K562 (cell line): Measurements from ENCODE around the gene PTPN20. TPM values are rescaled to one million over a fixed set of nuclear protein-coding genes. Genes with fewer than 3 reads are reported as not detected.

Experiments used
- ATAC-seq: fragments of 200-7000 bp; cut with Tn5 transposase; 3 replicates; pipeline ENCODE4 v1.9.1; 2020; ENCODE audit warnings: moderate library complexity
- BruUV-seq: library from RNA; stranded (reverse); fragments of 400-500 nt; replicated peaks from 2 replicates; lab custom pipeline; 2021; lab: Mats Ljungman, UMichigan
- CTCF ChIA-PET: fragments of 300-600 bp; formaldehyde crosslinking; extraction: SDS; loops from one replicate; lab custom pipeline; 2021; ENCODE audit warnings: low intra/inter-chr PET ratio; lab: Yijun Ruan, JAX
- POLR2A ChIA-PET: fragments of 300-600, 350-650 bp; sonication (Branson Sonifier 250); formaldehyde crosslinking; extraction: SDS; loops from one replicate; lab custom pipeline; 2021; ENCODE audit warnings: antibody characterized with exemption, inconsistent platforms; lab: Yijun Ruan, JAX
- DNase-seq, 4 experiments: peaks; one replicate each; pipeline versions ENCODE4 v3.0.0 to v3.0.0-alpha.2; 2011 to 2018; ENCODE audit warnings: low spot score in 3 of 4, mixed read lengths in 3 of 4; ENCODE audit errors: extremely low read depth in 1 of 4
- FAIRE-seq: peaks from 2 replicates; lab custom pipeline; 2011; peaks lifted over from hg19 to GRCh38; lab: Jason Lieb, UNC
- H2AFZ ChIP-seq: 2 replicates; pipeline ENCODE4 v1.6.0; 2011; ENCODE audit warnings: low read depth, low read length, control low read depth, inconsistent platforms
- H3K27ac ChIP-seq: fragments of 200-600 bp; 3 replicates; pipeline ENCODE4 v1.8.0; 2011; ENCODE audit warnings: low read depth, mild to moderate bottlenecking, control low read depth, inconsistent platforms, low read length, moderate library complexity, mixed read lengths; ENCODE audit errors: extremely low read depth
- H3K27me3 ChIP-seq, 2 experiments: fragments of 300-600 bp in 1 of 2; 2 replicates in 1 of 2; 3 replicates in 1 of 2; pipeline versions ENCODE4 v1.6.0 to v1.8.0; 2011; ENCODE audit warnings: inconsistent platforms in 2 of 2, low read length in 2 of 2, mild to moderate bottlenecking in 1 of 2, mixed read lengths in 1 of 2, moderate library complexity in 1 of 2; ENCODE audit not compliant: control insufficient read depth in 2 of 2, insufficient read depth in 2 of 2
- H3K36me3 ChIP-seq: fragments of 300-600 bp; 3 replicates; pipeline ENCODE4 v1.8.0; 2011; ENCODE audit warnings: mild to moderate bottlenecking, low read length, inconsistent platforms; ENCODE audit not compliant: control insufficient read depth, insufficient read depth
- H3K4me1 ChIP-seq, 2 experiments: fragments of 200-600 bp in 1 of 2; replicated peaks in 1 of 2; 2 replicates in 1 of 2; 3 replicates in 1 of 2; pipeline versions ENCODE4 v1.5.1 to v1.8.0; 2011; ENCODE audit warnings: inconsistent platforms in 2 of 2, low read length in 2 of 2, mild to moderate bottlenecking in 1 of 2, mixed read lengths in 1 of 2, moderate library complexity in 1 of 2; ENCODE audit not compliant: control insufficient read depth in 2 of 2, insufficient read depth in 2 of 2
- H3K4me2 ChIP-seq: 2 replicates; pipeline ENCODE4 v1.6.1; 2011; ENCODE audit warnings: low read length, control low read depth, inconsistent platforms, mixed read lengths; ENCODE audit not compliant: insufficient read depth
- H3K4me3 ChIP-seq: fragments of 200-600 bp; sonication (generic), shearing (Covaris generic); 2 replicates; pipeline ENCODE4 v1.5.1; 2016; ENCODE audit warnings: control low read depth, inconsistent platforms
- H3K79me2 ChIP-seq: fragments of 200-600 bp; 3 replicates; pipeline ENCODE4 v1.8.0; 2011; ENCODE audit warnings: low read length, inconsistent platforms; ENCODE audit not compliant: control insufficient read depth, insufficient read depth
- H3K9ac ChIP-seq, 2 experiments: 2 replicates each; pipeline versions ENCODE4 v1.6.0 to v1.6.1; 2011; ENCODE audit warnings: low read depth in 2 of 2, low read length in 2 of 2, control low read depth in 1 of 2, inconsistent platforms in 1 of 2, mild to moderate bottlenecking in 1 of 2, mixed read lengths in 1 of 2; ENCODE audit not compliant: insufficient read depth in 1 of 2
- H3K9me1 ChIP-seq: one replicate; pipeline ENCODE4 v1.6.0; 2011; ENCODE audit warnings: inconsistent platforms, mild to moderate bottlenecking, low read length, moderate library complexity; ENCODE audit not compliant: control insufficient read depth, insufficient read depth
- H3K9me3 ChIP-seq: replicated peaks from 2 replicates; pipeline ENCODE4 v1.5.1; 2011; ENCODE audit warnings: low read depth, low read length, inconsistent platforms; ENCODE audit not compliant: control insufficient read depth, insufficient read depth
- H4K20me1 ChIP-seq: replicated peaks from 2 replicates; pipeline ENCODE4 v1.6.1; 2011; ENCODE audit warnings: low read length, inconsistent platforms, mixed read lengths; ENCODE audit not compliant: control insufficient read depth, insufficient read depth
- POLR2G ChIP-seq: fragments of 200-400 bp; formaldehyde crosslinking; IDR thresholded peaks from 2 replicates; pipeline ENCODE4 v1.6.1; 2017; ENCODE audit warnings: low read depth, mild to moderate bottlenecking, antibody characterized with exemption, low read length, moderate library complexity
- POLR3A ChIP-seq: IDR thresholded peaks from 2 replicates; pipeline ENCODE4 v1.6.1; 2011; ENCODE audit warnings: borderline replicate concordance, mild to moderate bottlenecking, moderate library complexity; ENCODE audit not compliant: insufficient read length, insufficient read depth; ENCODE audit errors: extremely low read depth
- ZNF140 ChIP-seq: fragments of 250-450 bp; sonication (Bioruptor Pico); IDR thresholded peaks from 2 replicates; pipeline ENCODE4 v1.8.0; 2021; ENCODE audit warnings: moderate library complexity, mild to moderate bottlenecking, inconsistent platforms
- ZNF23 ChIP-seq: fragments of 250-450 bp; sonication (Bioruptor Pico); IDR thresholded peaks from 2 replicates; pipeline ENCODE4 v1.4.0; 2020; ENCODE audit warnings: mild to moderate bottlenecking
- ZNF311 ChIP-seq: fragments of 250-450 bp; sonication (Bioruptor Pico); IDR thresholded peaks from 2 replicates; pipeline ENCODE4 v1.4.0; 2020; ENCODE audit warnings: mild to moderate bottlenecking, moderate library complexity
- WGBS: fragments of 100-300 bp; shearing (Covaris generic); methylation state at CpG from one replicate; pipeline ENCODE4 v1.1.6; 2016; ENCODE audit warnings: low coverage, mixed read lengths; ENCODE audit not compliant: insufficient coverage; ENCODE audit errors: missing lambda C conversion rate; 5-methylcytosine and 5-hydroxymethylcytosine counted together
- in situ Hi-C: fragments of 300-500 bp; cut with MboI; formaldehyde crosslinking; loops from 4 replicates; pipeline ENCODE4 v1.15.0; 2018; ENCODE audit warnings: inconsistent platforms, mixed read lengths
- intact Hi-C: fragments of 100-400 bp; cut with micrococcal nuclease; formaldehyde crosslinking; loops from 2 replicates; pipeline ENCODE4 v1.14.2; 2022
- polyA plus RNA-seq, 8 experiments: library from polyadenylated mRNA; depleted of rRNA in 4 of 8; stranded (reverse) in 5 of 8; unstranded in 3 of 8; fragments of >200 nt; fragmentation: Nextera tagmentation in 2 of 8; fragmentation: Illumina TruSeq in 1 of 8; extraction: Ambion mirVana in 2 of 8; extraction: Trizol in 1 of 8; gene quantifications; 2 replicates each; pipeline versions ENCODE4 v1.2.1 to v1.2.3, GENCODE V29; 2011 to 2014; ENCODE audit warnings: inconsistent platforms in 1 of 8, missing spikeins in 1 of 8
- total RNA-seq, 7 experiments: library from RNA; depleted of rRNA in 6 of 7; stranded (reverse); fragments of >200 nt in 6 of 7; fragmentation: Illumina TruSeq in 2 of 7; extraction: Trizol in 2 of 7; gene quantifications; 2 replicates each; pipeline versions ENCODE4 v1.2.1 to v1.2.3, GENCODE V29; 2011 to 2021; ENCODE audit warnings: low replicate concordance in 1 of 7
- TF ChIP-seq, protein P1 (sequence below): fragments of 250-450 bp; sonication (Bioruptor Pico); IDR thresholded peaks from 2 replicates; pipeline ENCODE4 v1.4.0; 2020; ENCODE audit warnings: mild to moderate bottlenecking, moderate library complexity

The PTPN20 gene
- total and polyA plus RNA-seq, 9 of the 15 experiments (the other 6 are each of a cell fraction or from before 2014, with no cell fraction given) = 0.03 to 0.18 (median 0.10) TPM; not detected in 6

DNA sequence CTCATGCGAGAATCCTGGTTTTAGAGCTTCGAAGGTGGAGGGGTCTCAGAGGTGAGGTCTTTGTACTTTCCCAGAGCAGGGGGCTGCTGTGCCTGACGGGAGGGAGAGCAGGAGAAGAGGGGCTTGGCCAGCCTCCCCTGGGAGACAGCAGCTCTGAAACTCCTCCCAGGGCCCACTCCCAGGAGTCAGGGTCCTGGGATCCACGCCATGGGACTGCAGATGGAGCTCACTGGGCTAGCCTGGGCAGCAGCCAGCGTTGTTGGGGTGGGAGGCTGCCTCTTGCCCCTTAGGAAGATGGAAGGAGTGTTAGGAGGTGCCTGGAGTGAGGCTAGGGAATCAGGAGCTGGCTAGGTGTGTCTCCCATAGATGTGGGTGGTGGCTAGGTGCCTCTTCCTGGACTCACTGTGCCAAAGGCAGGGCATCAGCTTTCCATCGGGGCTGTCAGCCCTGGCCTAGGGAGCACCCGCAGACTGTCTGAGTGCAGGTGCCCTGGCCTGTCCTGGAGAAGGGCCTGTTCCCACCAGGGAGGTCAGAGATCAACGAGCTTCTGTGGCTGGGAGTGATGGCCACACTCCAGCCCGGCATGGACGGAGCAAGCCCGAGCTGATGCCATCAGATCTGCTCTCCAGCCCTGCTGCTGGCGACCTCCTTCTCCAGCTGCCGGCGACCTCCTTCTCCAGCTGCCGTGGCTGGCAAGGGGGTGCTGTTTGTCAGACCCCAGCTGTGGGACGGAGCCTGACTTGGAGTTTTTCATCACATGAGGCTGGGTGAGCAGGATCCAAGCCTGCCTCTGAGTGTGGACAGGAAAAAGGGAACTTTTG lies 111.3 kb downstream of the PTPN20 start:
- FAIRE-seq (no peak), ATAC-seq (no peak), DNase-seq (no peak)
- H3K9me1 ChIP-seq = no peaks in the 10 kb centered on the region
- H3K4me1 ChIP-seq = peaks cover 3 to 7% of the 10 kb centered on the region in 2 experiments; a peak in 1 of 5 replicates
- H3K79me2 ChIP-seq = no peaks in the 10 kb centered on the region
- intact Hi-C loops (no loop called here), in situ Hi-C loops (no loop called here)
- H4K20me1 ChIP-seq = peaks cover 8% of the 10 kb centered on the region; the same call in 1 of the 2 replicates
- H3K4me2 ChIP-seq = no peak overlapping the region
- no peak overlapping the region for H3K9ac ChIP-seq
- TF ChIP-seq ZNF23 (CRISPR knock-in tag) (no peak), ZNF311 (CRISPR knock-in tag) (no peak), POLR2G (no peak), ZNF140 (CRISPR knock-in tag) (no peak), POLR3A (no peak)
- TF ChIP-seq, protein P1, sequence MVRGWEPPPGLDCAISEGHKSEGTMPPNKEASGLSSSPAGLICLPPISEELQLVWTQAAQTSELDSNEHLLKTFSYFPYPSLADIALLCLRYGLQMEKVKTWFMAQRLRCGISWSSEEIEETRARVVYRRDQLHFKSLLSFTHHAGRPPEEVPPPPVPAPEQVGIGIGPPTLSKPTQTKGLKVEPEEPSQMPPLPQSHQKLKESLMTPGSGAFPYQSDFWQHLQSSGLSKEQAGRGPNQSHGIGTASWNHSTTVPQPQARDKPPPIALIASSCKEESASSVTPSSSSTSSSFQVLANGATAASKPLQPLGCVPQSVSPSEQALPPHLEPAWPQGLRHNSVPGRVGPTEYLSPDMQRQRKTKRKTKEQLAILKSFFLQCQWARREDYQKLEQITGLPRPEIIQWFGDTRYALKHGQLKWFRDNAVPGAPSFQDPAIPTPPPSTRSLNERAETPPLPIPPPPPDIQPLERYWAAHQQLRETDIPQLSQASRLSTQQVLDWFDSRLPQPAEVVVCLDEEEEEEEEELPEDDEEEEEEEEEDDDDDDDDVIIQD (CRISPR knock-in tag) = no peak
- H3K27me3 ChIP-seq = peaks cover 0 to 28% of the 10 kb centered on the region in 2 experiments; a peak in 2 of 5 replicates
- WGBS = 3% methylated on average over 16 of the region's 16 CpGs
- H3K27ac ChIP-seq = no peak overlapping the region
- no TSS peak for BruUV-seq
- no peaks in the 10 kb centered on the region for H3K36me3 ChIP-seq
- ChIA-PET POLR2A (interaction anchor here (1.1 kb wide), 1 partner anchor 9 kb away, joined by 6 read pairs; no protein-coding TSS in a partner anchor), CTCF (no interaction called here)
- no peak overlapping the region for H3K4me3 ChIP-seq
- H3K9me3 ChIP-seq = no peaks in the 10 kb centered on the region
- no peak overlapping the region for H2AFZ ChIP-seq
